GM19239 (cell line): Measurements from ENCODE around the gene AOX1.
"Not testable (repeated sequence)": the region's sequence is repeated elsewhere in the genome, so short reads cannot be mapped to it uniquely, and the experiment has no call there.

Source experiments
- DNase-seq: peaks from one replicate; pipeline ENCODE4 v3.0.0; 2011; ENCODE audit warnings: low spot score; ENCODE audit not compliant: insufficient read length
- FAIRE-seq: peaks from 2 replicates; lab custom pipeline; 2011; peaks lifted over from hg19 to GRCh38; lab: Jason Lieb, UNC

The AOX1 gene

GRCh38 chr2:200600549-200601225 is 14.9 kb downstream of the AOX1 start:
- FAIRE-seq = no peak

GRCh38 chr2:200602584-200602983 is 16.8 kb downstream of the AOX1 start:
- FAIRE-seq (no peak), DNase-seq (no peak)

More at GRCh38 chr2:200600549-200601225, 14.9 kb downstream of the AOX1 start:
- no peak for DNase-seq

DNA sequence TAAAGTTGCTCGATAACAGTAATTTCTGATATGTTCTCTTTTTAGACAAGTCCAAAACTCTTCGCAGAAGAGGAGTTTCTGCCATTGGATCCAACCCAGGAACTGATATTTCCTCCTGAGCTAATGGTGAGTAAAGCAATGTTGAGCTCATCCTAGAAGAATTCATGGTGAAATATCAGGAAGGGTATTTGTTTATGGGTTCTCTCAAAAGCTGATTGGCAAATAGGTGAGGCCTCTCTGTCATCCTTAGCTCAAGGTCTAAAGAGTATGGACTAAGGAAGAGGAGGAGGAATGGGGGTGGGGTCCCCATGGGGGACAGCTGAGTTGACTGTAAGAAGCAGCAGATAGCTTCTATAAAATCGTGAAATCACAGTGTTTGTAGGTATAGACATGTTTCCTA is 18.2 kb downstream of the AOX1 start:
- FAIRE-seq (no peak), DNase-seq (no peak)

DNA sequence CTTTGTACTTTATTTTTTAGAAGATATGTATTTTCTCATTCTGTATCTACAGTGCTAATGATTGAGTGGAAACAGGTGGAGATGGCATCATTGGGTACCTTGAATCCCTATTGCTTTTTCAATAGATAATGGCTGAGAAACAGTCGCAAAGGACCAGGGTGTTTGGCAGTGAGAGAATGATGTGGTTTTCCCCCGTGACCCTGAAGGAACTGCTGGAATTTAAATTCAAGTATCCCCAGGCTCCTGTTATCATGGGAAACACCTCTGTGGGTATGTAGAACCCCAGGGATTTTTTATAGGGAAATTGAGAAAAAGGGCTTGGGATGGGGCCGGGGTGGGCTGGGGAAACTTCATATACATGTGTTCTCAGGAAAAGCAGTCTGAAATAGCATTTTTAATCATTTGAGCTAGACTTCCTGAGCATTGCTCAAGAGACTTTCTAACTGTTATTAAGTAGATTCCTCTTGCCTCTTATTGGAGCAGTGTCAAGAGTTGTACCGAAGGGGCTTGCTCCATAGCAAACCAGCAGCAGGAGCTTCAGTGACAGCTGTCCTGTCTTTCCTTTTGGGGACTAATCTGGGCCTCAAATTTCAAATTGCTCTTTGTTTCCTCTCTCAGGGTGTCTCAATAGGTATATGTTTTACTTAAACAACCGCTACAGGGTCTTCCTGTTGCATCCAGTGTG is 18.9 kb downstream of the AOX1 start:
- no peak for DNase-seq
- no peak for FAIRE-seq

- DNase-seq = no peak
- FAIRE-seq = no peak
Measured at GRCh38 chr2:200608341-200609027, 22.7 kb downstream of the AOX1 start.

DNA sequence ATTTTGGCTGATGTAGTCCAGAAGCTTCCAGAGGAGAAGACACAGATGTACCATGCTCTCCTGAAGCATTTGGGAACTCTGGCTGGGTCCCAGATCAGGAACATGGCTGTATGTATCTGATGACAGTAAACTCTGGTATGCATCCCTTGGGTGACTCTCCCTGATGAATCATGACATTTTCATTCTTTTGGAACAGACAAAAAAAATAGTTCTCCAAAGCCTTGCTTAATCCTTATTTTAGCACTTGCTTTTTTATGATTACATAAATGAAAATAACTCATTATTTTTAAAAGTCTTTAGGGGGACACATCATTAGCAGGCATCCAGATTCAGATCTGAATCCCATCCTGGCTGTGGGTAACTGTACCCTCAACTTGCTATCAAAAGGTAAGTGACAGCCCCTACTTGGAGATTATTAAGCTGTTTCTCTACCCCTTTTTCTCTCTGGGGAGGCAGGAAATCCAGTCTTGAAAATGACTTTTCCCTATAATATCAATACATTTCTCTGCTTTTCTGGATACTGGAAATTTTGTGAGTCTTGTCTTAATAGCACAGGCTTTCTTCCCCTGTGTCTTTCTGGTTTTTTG is 23.3 kb downstream of the AOX1 start:
- DNase-seq (no peak), FAIRE-seq (no peak)

DNA sequence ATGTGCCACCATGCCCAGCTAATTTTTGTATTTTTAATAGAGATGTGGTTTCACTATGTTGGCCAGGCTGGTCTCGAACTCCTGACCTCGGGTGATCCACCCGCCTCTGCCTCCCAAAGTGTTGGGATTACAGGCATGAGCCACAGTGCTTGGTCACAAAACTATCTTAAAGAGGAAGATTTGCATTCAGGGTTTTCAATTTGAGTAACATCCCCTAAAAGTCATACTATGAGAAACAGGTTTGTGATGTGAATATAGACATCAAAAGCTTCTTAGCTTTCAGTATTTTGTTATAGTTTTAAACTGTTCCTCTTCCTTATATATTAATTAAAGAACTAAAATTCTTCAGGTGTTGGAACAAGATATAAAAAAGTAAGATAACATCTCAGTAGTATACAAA is 24.4 kb downstream of the AOX1 start:
- not testable (repeated sequence) for DNase-seq, FAIRE-seq

DNA sequence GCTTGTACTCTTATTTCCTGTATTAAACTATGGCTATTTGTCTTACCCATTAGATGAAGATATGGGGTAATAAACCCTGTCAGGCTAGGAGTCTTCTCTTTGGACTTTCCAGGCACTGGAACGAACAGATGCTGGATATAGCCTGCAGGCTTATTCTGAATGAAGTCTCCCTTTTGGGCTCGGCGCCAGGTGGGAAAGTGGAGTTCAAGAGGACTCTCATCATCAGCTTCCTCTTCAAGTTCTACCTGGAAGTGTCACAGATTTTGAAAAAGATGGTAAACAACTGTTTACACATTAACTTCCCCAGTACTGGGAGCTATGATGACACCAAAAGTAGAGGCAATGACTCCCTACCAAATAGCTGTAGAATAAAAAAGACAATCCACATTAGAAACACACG is 27.9 kb downstream of the AOX1 start:
- DNase-seq (no peak), FAIRE-seq (no peak)

GRCh38 chr2:200614249-200614648 is 28.4 kb downstream of the AOX1 start:
- FAIRE-seq = no peak
- no peak for DNase-seq

DNA sequence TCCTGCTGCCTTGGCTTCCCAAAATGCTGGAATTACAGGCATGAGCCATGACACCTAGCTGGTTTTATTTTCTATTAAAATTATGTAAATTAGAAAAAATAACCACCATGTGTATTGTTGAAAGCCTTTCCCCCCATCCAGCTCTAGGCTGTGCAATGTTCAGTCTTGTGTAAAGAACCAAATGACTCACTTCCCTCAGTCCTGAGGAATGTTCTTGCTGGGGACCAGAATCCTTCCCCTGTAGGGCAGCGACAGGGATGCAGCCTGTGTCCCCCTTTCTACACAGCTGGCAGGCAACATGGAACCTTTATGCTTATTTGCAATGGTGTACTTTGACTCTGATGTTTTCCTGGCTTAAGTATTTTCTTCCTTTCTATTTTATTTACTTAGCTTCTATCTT is 29.4 kb downstream of the AOX1 start:
- FAIRE-seq (no peak), DNase-seq (no peak)

DNA sequence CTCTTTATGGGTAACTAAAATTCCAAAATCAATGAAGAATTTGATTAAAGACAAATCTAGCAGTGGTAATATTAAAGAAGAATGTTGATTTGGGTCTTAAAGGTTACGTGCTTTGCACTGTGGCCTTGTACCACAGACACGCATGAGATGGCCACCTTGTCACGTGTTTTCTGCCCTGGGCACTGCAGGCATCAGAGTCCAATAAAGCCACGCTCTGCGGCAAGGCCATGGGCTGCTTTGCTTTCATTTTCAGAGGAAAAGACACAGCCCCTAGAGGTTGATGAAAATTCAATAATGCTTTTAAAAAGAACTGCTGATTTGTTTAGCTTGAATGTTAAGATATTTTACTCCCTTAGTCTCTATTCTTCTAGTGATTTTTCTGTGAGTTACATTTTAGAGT is 30.4 kb downstream of the AOX1 start:
- FAIRE-seq = no peak
- no peak for DNase-seq

DNA sequence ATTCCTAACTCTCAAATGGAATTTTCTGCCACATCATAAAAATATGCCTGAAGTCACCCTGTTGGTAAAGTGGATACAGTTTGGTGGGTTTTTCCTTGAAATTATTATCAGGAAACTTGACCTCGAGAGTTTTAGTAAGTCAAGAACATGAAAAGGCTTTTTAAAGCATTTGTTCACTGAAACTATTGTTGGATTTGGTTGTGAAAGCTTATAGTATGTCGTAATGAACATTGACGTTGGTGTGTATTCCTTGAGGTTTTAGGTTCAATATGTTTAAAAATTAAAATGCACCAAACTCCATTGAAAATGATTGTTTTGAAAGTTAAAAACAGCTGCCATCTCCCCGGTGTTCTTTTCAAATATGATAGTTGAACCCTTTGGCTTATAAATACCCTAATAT is 30.8 kb downstream of the AOX1 start:
- DNase-seq (no peak), FAIRE-seq (no peak)

- DNase-seq = no peak
- FAIRE-seq = peak; percentile 31
Measured at GRCh38 chr2:200617156-200618053, 31.6 kb downstream of the AOX1 start.

DNA sequence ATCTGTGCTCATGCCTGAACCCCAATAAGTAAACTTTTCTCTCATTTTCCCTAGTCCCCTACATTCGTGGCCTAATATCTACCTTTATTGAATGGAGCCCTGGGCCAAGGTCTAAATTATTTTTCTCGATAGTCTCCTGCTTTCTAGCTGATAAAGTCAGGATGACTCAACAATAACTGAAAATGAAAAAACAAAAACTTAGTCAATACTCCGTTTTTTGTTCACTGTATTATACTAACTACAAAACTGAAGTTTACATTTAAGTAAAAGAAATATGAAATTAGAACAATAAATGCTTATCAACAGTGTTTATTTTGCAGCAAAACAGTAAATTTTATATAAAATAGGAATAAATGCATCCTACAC is 32.2 kb downstream of the AOX1 start:
- FAIRE-seq (no peak), DNase-seq (no peak)

DNA sequence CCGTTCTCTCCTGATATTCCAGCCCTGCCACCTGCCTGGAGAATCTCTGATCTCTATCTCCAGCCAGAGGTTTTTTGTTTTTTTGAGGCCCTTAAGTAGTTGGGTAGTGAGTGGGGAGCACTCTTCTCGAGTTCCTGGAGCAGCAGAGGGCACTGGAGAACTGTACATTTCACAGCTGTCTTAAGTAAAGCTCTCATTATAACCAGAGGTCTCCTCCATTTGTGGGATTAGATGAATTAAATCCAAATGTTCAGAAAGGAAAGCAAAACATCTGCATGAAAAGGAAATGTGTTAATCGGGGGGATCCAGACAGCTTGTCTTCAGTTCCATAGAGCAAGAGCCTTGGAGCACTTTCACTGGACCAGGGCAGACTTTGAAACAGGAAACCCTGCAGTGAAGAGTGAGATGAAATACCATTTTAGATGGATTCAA is 32.8 kb downstream of the AOX1 start:
- DNase-seq (no peak), FAIRE-seq (no peak)

- DNase-seq (no peak), FAIRE-seq (no peak)
Measured at GRCh38 chr2:200619279-200619678, 33.5 kb downstream of the AOX1 start.

GRCh38 chr2:200620606-200621390 is 35.0 kb downstream of the AOX1 start:
- DNase-seq (no peak), FAIRE-seq (no peak)

DNA sequence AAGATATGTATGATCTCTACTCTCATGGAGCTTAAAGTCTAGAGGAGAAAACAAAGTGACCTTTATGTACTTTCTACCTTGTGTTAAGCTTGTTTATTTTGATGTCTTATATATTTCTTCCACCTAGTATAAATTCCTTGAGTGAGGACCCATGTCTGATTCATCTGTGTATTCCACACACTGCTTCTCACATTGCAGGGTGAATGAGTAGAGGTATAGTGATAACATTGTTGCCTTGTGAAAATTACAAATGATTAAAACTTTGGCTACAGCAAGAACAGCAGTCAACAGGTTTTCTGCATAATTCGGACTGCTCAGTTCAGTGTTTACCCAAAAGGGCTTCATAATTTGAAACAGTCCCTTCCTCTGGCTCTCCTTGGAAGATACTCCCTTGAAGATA is 36.3 kb downstream of the AOX1 start:
- DNase-seq (no peak), FAIRE-seq (no peak)

DNA sequence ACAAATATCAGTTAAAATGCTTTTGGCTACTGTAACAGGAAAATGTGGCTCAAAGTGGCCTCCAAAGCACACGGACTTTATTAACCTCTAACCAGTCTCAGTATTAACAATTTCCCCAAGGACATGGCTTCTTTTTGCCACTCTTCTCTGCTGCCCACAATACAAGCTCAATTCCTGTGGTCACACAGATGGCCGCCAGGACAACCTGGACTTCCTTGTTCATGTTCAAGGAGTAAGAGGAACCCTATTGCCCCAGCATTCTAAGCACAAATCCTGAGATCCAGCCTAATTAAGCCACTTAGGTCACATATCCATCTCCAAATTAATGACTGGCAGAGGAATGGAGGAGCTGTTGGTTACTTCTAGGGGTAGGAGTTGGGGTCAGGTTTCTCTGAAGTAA is 38.2 kb downstream of the AOX1 start:
- FAIRE-seq = no peak

More for the DNA sequence above, 38.2 kb downstream of the AOX1 start:
- no peak for DNase-seq
